Measurements from ENCODE around the gene CNTNAP2.

The CNTNAP2 gene

GRCh38 chr7:147653456-147653855, 1536.9 kb downstream of the CNTNAP2 start:
- TF ChIP-seq ZFX (IDR thresholded peaks at IDR 0.05) (no peak), CTCF (conservative IDR thresholded peaks at IDR 0.05) (no peak)
- no peak overlapping the region for H3K27ac ChIP-seq

- no peak overlapping the region for H3K27ac ChIP-seq
- no peak for TF ChIP-seq ZFX (IDR thresholded peaks at IDR 0.05)
- TF ChIP-seq CTCF (conservative IDR thresholded peaks at IDR 0.05), result no peak
Measured at GRCh38 chr7:147658392-147658967, 1541.9 kb downstream of the CNTNAP2 start.

GRCh38 chr7:147659036-147659995, 1542.7 kb downstream of the CNTNAP2 start:
- H3K27ac ChIP-seq, result no peak overlapping the region
- TF ChIP-seq CTCF (conservative IDR thresholded peaks at IDR 0.05) (no peak), ZFX (IDR thresholded peaks at IDR 0.05) (no peak)

GRCh38 chr7:147664541-147664940, 1547.9 kb downstream of the CNTNAP2 start:
- H3K27ac ChIP-seq, result no peak overlapping the region
- TF ChIP-seq ZFX (IDR thresholded peaks at IDR 0.05) (no peak), CTCF (conservative IDR thresholded peaks at IDR 0.05) (no peak)

- no peak for TF ChIP-seq CTCF (conservative IDR thresholded peaks at IDR 0.05)
- TF ChIP-seq ZFX (IDR thresholded peaks at IDR 0.05), result no peak
- H3K27ac ChIP-seq, result no peak overlapping the region
Measured at GRCh38 chr7:147670759-147671158, 1554.2 kb downstream of the CNTNAP2 start.

- TF ChIP-seq CTCF (conservative IDR thresholded peaks at IDR 0.05) (no peak), ZFX (IDR thresholded peaks at IDR 0.05) (no peak)
- no peak overlapping the region for H3K27ac ChIP-seq
Measured at GRCh38 chr7:147674705-147675104, 1558.1 kb downstream of the CNTNAP2 start.

- no peak for TF ChIP-seq ZFX (IDR thresholded peaks at IDR 0.05)
- TF ChIP-seq CTCF (conservative IDR thresholded peaks at IDR 0.05), result no peak
- H3K27ac ChIP-seq, result no peak overlapping the region
Measured at GRCh38 chr7:147678943-147679342, 1562.3 kb downstream of the CNTNAP2 start.

All from C4-2B (cell line).